Measurements from ENCODE around the gene ANKRD34A. TPM values are rescaled to one million over a fixed set of nuclear protein-coding genes. Genes with fewer than 3 reads are reported as not detected.

The ANKRD34A gene
- total RNA-seq, 1 donor from 2014 or later: under 0.01 TPM

DNA sequence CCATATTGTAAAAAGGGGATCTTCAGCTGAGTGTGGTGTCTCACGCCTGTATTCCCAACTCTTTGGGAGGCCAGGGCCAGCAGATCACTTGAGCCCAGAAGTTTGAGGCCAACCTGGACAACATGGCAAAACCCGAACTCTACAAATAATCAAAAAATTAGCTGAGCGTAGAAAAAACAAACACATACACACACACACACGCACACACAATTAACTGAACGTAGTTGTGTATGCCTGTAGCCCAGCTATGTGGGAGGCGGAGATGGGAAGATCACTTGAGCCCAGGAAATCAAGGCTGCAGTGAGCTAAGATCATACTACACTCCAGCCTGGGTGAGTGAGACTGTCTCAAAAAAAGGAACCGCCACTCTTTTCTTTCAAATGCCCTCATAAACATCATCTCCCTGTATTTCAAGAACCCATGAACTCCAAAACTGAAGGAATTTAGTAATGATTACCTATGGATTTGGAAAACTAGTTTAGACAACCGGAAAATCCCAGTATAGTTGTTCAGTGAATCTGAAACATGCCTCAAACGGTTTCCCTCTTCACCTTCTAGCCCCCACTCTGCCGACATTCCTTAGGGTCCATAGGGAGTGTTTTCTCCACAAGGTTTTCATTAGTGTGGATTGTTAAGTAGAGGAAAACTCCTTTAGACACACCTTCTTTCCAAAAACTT lies 27.5 kb upstream of the ANKRD34A start:
- no peak for DNase-seq (ENCODE audit: low read depth in 2 of 2)

DNA sequence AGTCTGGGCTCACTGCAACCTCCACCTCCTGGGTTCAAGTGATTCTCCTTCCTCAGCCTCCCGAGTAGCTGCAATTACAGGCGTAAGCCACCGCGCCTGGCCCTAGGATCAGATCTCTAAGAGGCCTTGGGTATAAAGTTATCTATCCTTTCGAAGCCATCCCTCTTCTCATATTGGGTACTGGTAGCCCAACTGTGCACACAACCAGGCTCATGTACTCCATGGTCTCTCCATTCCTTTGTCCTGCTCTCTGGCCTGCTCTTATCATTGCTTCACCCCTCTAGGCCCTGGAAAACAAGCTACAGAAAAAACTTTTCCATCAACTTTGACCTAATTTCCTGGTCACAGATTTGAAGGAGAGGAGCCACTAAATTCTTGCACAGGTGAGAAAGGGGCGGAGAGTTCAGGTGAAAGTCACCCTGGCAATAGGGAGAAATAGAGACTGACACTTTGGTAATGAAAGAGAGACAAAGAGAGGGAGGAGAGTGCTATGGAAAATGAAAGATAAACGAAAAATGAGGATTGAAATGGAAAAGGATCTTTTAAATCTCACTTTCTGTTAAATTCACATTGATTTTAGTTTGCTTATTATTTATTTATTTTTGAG lies 26.0 kb upstream of the ANKRD34A start:
- no peak for DNase-seq (ENCODE audit: low read depth in 2 of 2)

DNA sequence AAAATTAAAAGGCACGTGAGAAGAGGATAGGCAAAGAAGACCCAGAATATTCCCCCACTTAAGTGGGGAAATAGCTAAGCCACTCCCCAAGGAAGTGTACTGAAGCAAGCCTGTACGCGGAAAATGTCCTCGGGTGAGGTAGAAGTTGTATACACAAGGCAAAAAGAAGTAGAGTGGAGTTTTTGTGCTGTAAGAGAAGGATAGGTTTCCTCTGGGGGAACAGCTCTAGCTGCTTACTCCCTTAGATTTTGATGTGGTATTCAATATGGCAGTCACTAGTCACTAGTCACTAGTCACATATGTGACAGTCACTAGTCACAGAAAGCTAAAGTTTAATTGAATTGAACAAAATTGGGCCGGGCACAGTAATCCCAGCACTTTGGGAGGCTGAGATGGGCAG lies 24.4 kb upstream of the ANKRD34A start:
- DNase-seq (ENCODE audit: low read depth in 2 of 2): no peak

DNA sequence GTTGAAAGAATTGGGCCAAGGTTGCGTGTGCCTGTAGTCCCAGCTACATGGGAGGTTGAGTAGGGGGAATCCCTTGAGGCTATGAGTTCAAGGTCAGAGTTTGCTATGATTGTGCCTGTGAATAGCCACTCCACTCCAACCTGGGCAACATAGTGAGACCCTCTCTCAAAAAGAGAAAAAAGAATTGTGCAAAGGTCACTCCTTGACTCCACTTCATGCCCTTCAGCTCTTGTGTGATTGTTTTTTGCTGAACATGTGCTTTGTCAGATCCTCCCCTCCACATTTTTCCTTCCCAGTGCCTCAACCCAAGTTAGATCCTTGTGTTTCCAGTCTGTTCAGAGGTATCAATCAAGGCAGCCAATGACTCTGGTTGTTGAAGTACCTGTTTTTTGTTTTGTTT lies 23.6 kb upstream of the ANKRD34A start:
- no peak for DNase-seq (ENCODE audit: low read depth in 2 of 2)

DNA sequence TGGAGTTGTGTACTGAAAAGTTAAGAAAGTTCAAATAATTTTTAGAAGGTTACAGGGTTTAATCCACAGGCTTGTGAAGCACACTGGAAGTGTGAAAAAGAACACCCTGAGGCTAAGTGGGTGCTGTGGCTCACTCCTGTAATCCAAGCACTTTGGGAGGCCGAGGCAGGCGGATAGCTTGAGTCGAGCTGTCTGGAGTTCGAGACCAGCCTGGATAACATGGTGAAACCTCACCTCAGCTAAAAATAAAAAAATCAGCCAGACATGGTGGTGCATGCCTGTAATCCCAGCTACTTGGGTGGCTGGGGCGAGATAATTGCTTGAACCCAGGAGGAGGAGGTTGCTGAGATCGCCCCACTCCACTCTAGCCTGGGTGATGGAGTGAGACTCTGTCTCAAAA lies 22.2 kb upstream of the ANKRD34A start:
- no peak for DNase-seq (ENCODE audit: low read depth in 2 of 2)

DNA sequence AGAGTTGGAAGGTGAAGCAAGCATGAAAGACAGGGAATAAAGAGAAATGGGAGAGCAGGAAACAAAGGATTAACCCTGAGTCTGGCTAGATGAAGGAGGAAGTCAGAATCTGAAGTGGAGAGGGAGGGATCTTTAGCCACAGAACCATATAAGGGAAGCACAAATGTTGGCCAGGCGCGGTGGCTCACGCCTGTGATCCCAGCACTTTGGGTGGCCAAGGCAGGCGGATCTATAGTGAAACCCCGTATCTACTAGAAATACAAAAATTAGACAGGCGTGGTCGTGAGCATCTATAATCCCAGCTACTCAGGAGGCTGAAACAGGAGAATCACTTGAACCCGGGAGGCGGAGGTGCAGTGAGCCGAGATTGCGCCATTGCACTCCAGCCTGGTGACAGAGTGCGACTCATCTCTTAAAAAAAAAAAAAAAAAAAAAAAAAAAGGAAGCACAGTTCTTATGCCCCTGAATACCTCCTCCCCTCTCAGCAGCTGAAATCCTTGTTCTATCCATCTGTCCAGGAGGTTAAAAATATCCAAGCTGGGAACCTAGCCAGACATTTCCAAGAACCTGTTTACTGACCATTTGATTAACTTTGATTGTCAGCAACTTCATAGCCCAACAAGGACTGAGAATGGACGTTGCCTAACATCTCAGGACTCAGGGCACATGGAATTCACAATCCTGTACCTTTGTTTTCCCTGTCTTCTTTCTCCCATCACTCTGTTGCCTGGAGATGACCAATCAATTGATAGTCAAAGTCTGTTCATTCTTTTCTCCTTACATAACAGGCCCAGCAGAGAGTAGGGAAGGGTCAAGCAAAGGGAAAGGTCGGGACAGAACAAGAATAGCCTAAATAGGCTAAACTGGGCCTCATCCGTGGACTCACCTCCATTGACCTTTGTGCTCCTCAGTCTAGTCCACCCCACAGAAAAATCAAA lies 21.4 kb upstream of the ANKRD34A start:
- DNase-seq (ENCODE audit: low read depth in 2 of 2): no peak

DNA sequence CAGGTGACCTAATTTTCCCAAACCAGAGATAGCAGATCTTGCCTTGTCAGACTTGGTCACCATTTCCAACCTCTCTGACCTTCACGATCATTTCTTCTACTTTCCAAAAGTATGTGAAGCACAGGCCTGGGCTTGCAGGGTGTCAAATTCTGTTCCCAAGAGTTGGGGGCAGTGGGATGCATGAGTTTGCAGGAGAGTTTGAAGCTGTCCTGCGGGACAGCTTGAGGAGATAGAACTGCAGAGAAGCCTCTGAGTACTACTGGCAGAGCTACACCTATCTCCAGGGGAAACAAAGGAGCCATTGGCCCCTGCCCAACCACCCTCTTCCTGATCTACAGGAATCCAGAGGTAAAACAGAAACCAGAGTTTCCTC lies 20.7 kb upstream of the ANKRD34A start:
- no peak for DNase-seq (ENCODE audit: low read depth in 2 of 2)

DNA sequence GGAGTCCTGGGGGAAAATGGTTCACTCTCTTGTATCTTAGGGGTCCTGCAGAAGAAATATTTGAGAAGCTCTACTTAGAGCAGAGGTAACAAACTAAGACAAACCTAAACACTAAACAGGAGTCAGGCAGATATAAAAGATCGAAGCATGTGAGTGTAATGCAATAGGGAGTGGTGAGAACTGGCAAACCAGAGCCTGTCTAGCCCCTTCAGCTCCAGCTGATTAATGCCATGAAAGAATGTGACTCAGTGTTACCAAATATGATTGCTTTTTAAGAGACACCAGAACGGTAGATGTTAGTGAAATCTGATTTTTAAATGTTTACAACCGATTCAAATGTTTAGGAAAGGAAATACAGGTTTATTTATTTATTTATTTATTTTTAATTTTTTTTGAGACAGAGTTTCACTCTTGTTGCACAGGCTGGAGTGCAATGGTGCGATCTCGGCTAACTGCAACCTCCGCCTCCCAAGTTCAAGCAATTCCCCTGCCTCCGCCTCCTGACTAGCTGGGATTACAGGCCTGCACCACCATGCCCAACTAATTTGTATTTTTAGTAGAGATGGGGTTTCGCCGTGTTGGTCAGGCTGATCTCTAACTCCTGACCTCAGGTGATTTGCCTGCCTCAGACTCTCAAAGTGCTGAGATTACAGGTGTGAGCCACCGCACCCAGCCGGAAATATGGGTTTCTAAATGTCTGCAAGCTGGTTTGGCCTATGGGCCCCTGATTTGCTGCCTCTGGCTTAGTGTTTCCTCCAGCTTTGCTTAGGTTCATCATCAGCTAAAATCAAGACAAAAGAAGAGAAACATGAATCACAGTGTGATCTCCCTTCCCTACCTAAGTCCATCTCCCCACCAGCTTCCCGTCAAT lies 19.8 kb upstream of the ANKRD34A start:
- DNase-seq (ENCODE audit: low read depth in 2 of 2): no peak

DNA sequence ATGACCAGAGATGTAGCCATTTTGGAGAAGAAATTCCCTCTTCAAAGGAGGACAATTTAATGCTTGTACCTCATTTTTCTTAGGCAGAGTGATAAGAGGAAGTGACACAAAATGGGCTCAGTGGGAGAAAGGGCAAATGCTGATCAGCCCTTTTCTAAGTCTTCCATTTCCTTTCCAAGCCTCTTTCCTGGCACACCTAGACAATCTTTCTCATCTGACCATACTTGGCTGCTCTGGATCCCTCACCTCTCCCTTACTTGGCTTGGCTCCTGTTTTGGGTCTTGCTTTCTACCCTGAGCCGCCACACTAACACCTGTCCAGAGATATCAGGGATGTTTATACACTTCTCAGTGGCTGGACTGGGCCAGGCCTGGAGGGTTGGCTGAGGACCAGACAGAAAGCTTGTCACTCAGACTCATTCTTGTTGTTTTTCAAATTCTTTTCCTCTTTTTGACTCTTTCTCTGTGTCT lies 18.9 kb upstream of the ANKRD34A start:
- DNase-seq (ENCODE audit: low read depth in 2 of 2): peak in 1 of 2 donors; percentile 53

DNA sequence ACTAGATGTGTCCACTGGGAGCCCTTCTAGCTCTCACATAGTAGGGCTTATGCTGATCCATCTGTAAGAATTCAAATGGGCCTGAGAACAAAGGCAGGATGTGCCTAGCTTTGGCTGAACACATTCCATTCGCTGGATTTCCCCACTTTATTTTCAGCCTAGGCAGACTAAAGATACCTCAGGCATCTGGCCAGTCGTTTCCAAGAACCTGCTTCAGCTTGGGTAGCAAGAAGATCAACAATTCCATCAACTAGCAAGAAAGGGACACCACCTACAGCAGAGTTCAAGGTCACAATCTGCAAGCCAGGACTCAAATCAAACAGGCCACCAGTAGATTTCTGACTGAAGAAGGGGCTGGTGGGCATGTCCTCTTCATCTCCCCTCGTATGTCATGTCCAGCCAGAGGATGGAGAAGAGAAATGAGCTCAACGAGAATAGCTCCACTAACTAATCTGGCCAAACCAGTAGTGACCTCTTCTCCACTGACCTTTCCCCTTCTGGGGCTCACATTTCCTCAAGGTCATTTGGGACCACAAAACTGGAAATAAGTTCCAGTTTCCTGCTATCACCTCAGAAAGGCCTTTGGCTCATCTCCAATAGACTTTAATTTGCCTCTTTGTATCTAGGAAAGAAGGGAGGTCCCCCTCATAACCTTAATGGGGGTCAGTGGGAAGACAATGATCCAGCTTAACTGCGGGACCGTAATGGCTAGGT lies 17.8 kb upstream of the ANKRD34A start:
- peak; percentile 62 to 75 for DNase-seq (ENCODE audit: low read depth in 2 of 2)

DNA sequence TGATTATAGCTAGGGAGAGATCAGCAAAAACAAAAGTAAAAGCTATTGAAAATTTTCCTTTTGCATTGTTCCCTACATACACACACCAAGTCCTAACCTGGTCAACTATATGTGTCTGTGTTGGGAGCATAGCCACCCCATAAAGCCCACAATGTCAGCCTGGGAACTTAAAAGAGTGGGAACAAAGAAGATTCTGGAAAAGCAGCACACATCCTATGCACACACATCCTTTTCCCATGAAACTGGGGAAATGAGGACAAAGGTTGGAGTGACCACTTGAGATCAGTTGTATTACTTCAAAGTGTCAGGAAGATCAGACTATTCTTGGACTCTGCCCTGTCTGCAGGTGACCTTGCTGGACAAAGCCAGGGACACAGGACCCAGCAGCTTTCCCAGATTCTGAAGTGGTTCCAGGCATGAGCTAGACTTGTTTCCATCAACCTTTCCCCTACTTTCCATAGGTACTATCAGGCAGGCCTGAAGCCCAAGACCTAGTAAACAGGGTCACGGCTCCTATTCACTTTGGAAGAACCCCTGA lies 16.2 kb upstream of the ANKRD34A start:
- peak in 1 of 2 donors; percentile 74 for DNase-seq (ENCODE audit: low read depth in 2 of 2)

DNA sequence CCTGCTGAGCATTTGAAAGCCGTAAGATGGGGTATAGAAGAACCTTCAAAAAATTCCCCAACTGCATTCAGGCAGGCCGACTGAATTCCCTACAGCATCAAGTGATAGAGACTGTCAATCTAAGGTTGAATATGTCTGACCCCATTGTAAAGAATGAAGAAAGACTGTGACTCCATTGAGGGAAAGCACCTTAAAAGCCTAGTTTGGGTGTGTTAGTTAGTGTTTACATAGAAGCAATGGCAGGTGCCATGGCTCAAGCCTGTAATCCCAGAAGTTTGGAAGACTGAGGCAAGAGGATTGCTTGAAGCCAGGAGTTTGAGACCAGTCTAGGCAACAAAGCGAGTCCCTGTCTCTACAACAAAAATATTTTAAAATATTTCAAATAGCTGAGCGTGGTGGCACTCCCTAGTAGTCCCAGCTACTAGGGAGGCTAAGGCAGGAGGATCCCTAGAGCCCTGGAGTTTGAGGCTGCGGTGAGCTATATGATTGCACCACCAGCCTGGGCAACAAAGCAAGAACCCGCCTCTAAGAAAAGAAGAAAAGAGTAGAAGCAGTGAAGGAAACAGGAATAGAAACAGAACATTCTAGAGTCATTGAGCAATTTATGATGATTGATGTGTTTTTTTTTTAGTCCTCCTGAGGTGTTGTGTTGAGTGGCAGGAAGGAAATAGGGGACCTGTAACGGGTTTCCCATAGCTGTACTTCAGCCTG lies 15.5 kb upstream of the ANKRD34A start:
- peak in 1 of 2 donors; percentile 79 for DNase-seq (ENCODE audit: low read depth in 2 of 2)

DNA sequence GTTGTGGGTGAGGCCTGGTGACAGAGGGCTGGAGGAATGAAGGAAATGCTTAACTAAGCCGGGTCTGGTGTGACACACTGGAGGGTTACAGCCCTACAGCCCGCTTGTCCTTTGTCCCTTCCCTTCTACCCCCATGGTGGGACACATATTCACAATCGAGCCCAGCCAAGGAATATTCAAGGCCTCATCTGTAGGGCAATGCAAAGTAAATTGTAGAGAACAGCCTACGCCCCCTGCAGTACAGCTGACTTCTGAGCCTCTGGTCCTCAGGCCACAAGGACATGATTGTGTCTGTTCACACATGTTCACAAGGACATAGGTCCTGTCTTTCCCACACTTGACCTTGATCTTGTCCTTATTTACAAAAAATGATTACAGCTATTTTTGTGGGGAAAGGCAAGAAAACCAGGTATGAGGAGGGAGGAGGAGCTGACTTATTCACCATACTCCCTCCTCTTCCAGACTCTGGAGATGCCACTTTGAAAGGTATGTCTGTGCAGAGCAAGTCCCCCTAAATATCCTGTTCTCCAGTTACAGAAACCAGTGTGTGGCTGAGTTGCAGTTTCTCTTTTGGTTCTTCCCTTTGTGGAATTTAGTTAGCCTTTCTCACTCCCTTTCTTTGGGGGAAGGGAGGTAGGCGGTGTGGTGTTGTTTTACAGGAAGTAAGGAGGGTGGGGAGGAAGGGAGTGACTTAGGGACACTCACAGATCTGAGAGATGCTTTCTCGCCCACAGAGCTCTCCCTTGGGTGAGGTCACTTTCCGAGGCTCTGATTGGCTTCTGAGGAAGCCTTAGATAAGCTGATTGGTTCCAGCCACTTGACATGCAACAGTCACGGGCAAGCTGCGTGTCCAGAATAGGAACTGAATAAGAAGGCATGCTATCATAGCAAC lies 14.7 kb upstream of the ANKRD34A start:
- DNase-seq (ENCODE audit: low read depth in 2 of 2): peak; percentile 89 to 99

DNA sequence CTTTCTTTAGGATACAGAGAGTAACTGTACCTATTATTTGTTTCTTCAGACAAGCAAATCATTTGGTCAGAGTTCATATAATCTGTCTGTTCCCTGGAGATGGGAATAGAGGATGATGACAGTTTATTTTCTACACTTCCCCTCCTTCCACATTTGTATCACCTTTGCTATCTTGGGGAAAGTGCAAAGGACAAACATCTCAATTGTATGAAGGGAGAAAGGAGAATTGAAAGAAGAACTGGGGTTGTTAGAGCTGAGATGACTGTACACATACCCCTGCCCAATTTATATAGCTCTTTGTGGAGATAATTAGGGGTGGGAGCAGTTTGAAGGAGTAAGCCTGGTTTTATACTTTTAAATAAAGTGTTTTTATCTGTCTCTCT lies 14.1 kb upstream of the ANKRD34A start:
- DNase-seq (ENCODE audit: low read depth in 2 of 2): no peak

DNA sequence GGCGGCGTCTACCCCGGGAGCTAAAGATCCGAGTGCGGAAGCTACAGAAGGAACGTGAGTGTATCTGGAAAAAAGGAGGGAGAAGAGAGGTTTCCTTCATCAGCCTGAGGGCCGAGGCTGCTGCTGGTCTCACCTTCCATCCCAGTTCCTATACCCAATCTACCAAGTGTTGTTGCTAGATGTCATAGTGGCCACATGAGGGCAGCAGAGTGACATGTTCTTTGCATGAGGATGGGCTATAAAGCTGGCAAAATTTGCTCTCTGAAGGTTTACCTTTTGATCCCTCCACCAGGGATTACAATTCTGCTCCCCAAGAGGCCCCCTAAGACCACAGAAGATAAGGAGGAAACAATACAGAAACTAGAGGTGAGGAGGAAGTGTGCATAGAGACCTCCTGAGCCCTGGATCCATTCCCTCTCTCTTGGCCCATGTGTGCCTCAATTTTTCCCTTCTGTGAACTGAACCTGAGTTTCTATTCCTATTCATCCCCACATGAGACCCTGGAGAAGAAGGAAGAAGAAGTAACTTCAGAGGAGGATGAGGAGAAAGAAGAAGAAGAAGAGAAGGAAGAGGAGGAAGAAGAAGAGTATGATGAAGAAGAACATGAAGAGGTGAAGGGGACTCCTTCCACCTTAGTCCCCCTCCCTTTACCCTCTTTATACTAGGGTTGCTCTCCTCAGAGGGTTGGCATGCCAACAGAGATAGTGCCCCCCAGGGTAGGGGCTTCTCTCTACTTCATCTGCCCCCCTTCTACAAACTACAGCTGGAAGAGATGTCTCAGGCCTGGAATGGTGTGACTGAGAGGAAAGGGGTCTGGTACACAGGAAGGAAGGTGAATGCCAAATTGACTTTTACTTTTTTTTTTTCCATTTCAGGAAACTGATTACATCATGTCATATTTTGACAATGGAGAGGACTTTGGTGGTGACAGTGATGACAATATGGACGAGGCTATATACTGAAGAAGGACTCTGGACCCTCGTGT lies 13.4 kb upstream of the ANKRD34A start:
- DNase-seq (ENCODE audit: low read depth in 2 of 2): peak; percentile 85 to 93

DNA sequence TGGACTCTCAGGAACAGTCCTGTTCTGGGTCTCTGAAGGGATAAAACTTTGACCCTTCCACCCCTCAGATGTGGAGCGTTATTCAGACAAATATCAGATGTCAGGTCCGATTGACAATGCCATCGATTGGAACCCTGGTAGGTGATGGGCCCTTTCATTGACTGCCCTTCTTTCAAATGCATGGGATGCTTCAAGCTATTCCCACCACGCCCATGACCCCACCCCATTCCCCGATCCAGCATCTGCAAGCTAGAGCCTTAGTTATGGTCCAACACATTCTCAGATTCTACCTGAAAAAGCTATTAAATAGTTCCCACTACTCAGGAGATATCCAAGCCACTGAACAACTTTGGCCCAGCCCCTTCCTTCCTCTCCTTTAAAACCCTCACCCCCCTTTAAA lies 12.6 kb upstream of the ANKRD34A start:
- DNase-seq (ENCODE audit: low read depth in 2 of 2): no peak

DNA sequence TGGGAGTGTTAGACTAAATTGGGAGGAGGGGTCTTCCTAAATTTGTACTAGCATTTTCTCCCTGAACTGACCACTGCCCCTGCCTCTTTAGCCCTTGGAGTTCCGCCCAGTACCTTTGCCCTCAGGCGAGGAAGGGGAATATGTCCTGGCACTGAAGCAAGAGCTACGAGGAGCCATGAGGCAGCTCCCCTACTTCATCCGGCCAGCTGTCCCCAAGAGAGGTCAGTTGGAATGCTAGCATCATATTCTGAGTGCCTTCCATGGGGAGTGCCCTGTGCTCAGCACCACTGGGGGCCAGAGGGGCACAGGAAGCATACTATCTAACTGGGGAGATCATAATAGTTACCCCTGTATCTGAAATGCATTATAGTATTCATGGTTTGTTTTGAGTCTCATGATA lies 10.8 kb upstream of the ANKRD34A start:
- DNase-seq (ENCODE audit: low read depth in 2 of 2): no peak

DNA sequence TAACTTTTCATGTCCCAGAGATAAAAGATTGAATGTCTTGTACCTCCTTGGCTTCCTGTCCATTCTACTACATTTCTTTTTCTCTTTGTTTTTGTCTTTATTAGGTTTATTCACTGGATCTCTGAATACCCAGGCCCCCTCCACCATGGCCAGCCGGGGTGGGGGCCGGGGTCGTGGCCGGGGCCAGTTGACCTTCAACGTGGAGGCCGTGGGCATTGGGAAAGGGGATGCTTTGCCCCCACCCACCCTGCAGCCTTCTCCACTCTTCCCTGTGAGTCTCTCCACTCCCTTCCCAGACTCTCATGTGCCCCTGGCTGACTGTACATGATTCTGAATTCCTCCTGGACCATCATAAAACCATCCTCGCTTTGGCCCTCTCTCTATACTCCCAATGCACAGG lies 10.3 kb upstream of the ANKRD34A start:
- DNase-seq (ENCODE audit: low read depth in 2 of 2): no peak
